HEK293 (cell line): ENCODE results near the gene LRP1B.

Source experiments
- CTCF ChIA-PET: fragments of 350-600 bp; formaldehyde crosslinking; extraction: SDS; loops from one replicate; lab custom pipeline; 2021; ENCODE audit warnings: antibody characterized with exemption; lab: Yijun Ruan, JAX
- POLR2A ChIA-PET: fragments of 300-600 bp; formaldehyde crosslinking; extraction: SDS; loops from one replicate; lab custom pipeline; 2020; ENCODE audit warnings: antibody characterized with exemption, inconsistent platforms; lab: Yijun Ruan, JAX
- H3K27ac ChIP-seq: fragments of 200-500 bp; sonication (Bioruptor generic); 2 replicates; pipeline ENCODE4 v1.5.1; 2014; ENCODE audit warnings: low read depth, low read length, control low read depth, inconsistent platforms; ENCODE audit errors: extremely low read depth
- H3K36me3 ChIP-seq, 2 experiments: fragments of 200-500 bp in 1 of 2; sonication (Bioruptor generic) in 1 of 2; 1 replicate in 1 of 2; 2 replicates in 1 of 2; pipeline ENCODE4 v1.5.1; 2014 to 2017; ENCODE audit warnings: inconsistent platforms in 2 of 2, low read length in 2 of 2; ENCODE audit not compliant: control insufficient read depth in 2 of 2, insufficient read depth in 1 of 2
- H3K4me1 ChIP-seq: fragments of 200-500 bp; sonication (Bioruptor generic); 2 replicates; pipeline ENCODE4 v1.5.1; 2014; ENCODE audit warnings: mild to moderate bottlenecking, low read length, inconsistent platforms; ENCODE audit not compliant: control insufficient read depth, insufficient read depth
- H3K4me3 ChIP-seq: 2 replicates; pipeline ENCODE4 v1.5.1; 2011; ENCODE audit warnings: low read depth, mild to moderate bottlenecking, control low read depth, low read length, moderate library complexity
- H3K9me3 ChIP-seq: fragments of 200-500 bp; sonication (Bioruptor generic); 2 replicates; pipeline ENCODE4 v1.5.1; 2014; ENCODE audit warnings: low read depth, low read length, inconsistent platforms; ENCODE audit not compliant: control insufficient read depth, insufficient read depth
- BCL11A ChIP-seq: fragments of 450-650 bp; formaldehyde crosslinking; IDR thresholded peaks from 2 replicates; pipeline ENCODE4 v1.5.1; 2016; ENCODE audit warnings: low read depth, missing biosample characterization, missing genetic modification characterization
- KLF1 ChIP-seq: fragments of 450-650 bp; formaldehyde crosslinking; IDR thresholded peaks from 2 replicates; pipeline ENCODE4 v1.5.1; 2016; ENCODE audit warnings: missing biosample characterization, missing genetic modification characterization
- ZNF114 ChIP-seq: fragments of 450-650 bp; formaldehyde crosslinking; IDR thresholded peaks from 2 replicates; pipeline ENCODE4 v1.5.0; 2017; ENCODE audit warnings: missing biosample characterization, missing genetic modification characterization
- ZNF146 ChIP-seq: fragments of 450-650 bp; formaldehyde crosslinking; IDR thresholded peaks from 2 replicates; pipeline ENCODE4 v1.5.1; 2016; ENCODE audit warnings: missing biosample characterization, missing genetic modification characterization
- ZNF24 ChIP-seq: fragments of 450-650 bp; formaldehyde crosslinking; IDR thresholded peaks from 2 replicates; pipeline ENCODE4 v1.5.1; 2016; ENCODE audit warnings: missing biosample characterization, missing genetic modification characterization
- ZNF404 ChIP-seq: fragments of 450-650 bp; formaldehyde crosslinking; IDR thresholded peaks from 2 replicates; pipeline ENCODE4 v1.5.1; 2017; ENCODE audit warnings: missing biosample characterization, missing genetic modification characterization
- ZNF510 ChIP-seq: fragments of 450-650 bp; formaldehyde crosslinking; IDR thresholded peaks from 2 replicates; pipeline ENCODE4 v1.5.1; 2018; ENCODE audit warnings: mild to moderate bottlenecking, missing genetic modification characterization, missing biosample characterization; ENCODE audit not compliant: insufficient replicate concordance
- ZNF544 ChIP-seq: fragments of 450-650 bp; formaldehyde crosslinking; IDR thresholded peaks from 2 replicates; pipeline ENCODE4 v1.5.0; 2017; ENCODE audit warnings: missing biosample characterization, missing genetic modification characterization
- ZNF555 ChIP-seq: fragments of 450-650 bp; formaldehyde crosslinking; conservative IDR thresholded peaks from 2 replicates; pipeline ENCODE4 v1.5.1; 2017; ENCODE audit warnings: missing biosample characterization, mild to moderate bottlenecking, missing genetic modification characterization, inconsistent platforms
- ZNF561 ChIP-seq: fragments of 450-650 bp; IDR thresholded peaks from 2 replicates; pipeline ENCODE4 v1.5.1; 2018; ENCODE audit warnings: missing biosample characterization, missing genetic modification characterization, borderline replicate concordance
- ZSCAN16 ChIP-seq: fragments of 450-650 bp; formaldehyde crosslinking; IDR thresholded peaks from 2 replicates; pipeline ENCODE4 v1.5.1; 2016; ENCODE audit warnings: missing biosample characterization, missing genetic modification characterization
- ZXDB ChIP-seq: fragments of 450-650 bp; formaldehyde crosslinking; IDR thresholded peaks from 2 replicates; pipeline ENCODE4 v1.5.1; 2016; ENCODE audit warnings: missing biosample characterization, missing genetic modification characterization
- TF ChIP-seq, protein P1 (sequence below): fragments of 450-650 bp; formaldehyde crosslinking; IDR thresholded peaks from 2 replicates; pipeline ENCODE4 v1.5.1; 2017; ENCODE audit warnings: missing biosample characterization, missing genetic modification characterization
- TF ChIP-seq, protein P2 (sequence below): fragments of 450-650 bp; formaldehyde crosslinking; IDR thresholded peaks from 2 replicates; pipeline ENCODE4 v1.5.1; 2017; ENCODE audit warnings: missing biosample characterization, missing genetic modification characterization
- TF ChIP-seq, protein P3 (sequence below): fragments of 450-650 bp; formaldehyde crosslinking; IDR thresholded peaks from 2 replicates; pipeline ENCODE4 v1.5.1; 2016; ENCODE audit warnings: missing biosample characterization, missing genetic modification characterization
- TF ChIP-seq, protein P4 (sequence below): fragments of 450-650 bp; formaldehyde crosslinking; IDR thresholded peaks from 2 replicates; pipeline ENCODE4 v1.5.1; 2016; ENCODE audit warnings: missing biosample characterization, missing genetic modification characterization
- TF ChIP-seq, protein P5 (sequence below): fragments of 450-650 bp; formaldehyde crosslinking; IDR thresholded peaks from 2 replicates; pipeline ENCODE4 v1.5.1; 2016; ENCODE audit warnings: missing biosample characterization, missing genetic modification characterization
- TF ChIP-seq, protein P6 (sequence below): fragments of 450-650 bp; formaldehyde crosslinking; IDR thresholded peaks from 2 replicates; pipeline ENCODE4 v1.5.1; 2016; ENCODE audit warnings: missing biosample characterization, missing genetic modification characterization

LRP1B gene

DNA sequence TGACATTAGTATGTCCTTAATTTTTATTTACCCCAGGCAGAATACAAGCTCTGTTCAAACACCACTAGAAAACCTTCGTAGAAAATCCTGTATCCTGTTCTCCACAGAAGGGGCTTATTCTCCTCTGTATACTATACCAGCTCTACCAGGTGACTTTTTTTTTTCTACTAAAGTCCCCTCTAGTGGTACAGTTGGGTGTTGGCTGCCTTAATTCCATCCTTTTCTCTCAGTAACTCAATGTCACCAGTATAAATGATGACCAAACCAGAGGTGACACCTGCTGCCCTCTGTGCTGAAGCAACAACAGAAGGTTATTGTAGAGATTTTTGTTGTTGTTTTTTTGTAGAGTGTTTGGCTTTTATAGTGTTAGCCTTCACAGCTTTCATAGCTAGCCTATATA is 1322.0 kb downstream of the LRP1B start (continued):
- TF ChIP-seq, protein P1, sequence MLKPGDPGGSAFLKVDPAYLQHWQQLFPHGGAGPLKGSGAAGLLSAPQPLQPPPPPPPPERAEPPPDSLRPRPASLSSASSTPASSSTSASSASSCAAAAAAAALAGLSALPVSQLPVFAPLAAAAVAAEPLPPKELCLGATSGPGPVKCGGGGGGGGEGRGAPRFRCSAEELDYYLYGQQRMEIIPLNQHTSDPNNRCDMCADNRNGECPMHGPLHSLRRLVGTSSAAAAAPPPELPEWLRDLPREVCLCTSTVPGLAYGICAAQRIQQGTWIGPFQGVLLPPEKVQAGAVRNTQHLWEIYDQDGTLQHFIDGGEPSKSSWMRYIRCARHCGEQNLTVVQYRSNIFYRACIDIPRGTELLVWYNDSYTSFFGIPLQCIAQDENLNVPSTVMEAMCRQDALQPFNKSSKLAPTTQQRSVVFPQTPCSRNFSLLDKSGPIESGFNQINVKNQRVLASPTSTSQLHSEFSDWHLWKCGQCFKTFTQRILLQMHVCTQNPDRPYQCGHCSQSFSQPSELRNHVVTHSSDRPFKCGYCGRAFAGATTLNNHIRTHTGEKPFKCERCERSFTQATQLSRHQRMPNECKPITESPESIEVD: no peak
- TF ChIP-seq ZSCAN16: no peak
- TF ChIP-seq ZNF404: no peak
- TF ChIP-seq, protein P2, sequence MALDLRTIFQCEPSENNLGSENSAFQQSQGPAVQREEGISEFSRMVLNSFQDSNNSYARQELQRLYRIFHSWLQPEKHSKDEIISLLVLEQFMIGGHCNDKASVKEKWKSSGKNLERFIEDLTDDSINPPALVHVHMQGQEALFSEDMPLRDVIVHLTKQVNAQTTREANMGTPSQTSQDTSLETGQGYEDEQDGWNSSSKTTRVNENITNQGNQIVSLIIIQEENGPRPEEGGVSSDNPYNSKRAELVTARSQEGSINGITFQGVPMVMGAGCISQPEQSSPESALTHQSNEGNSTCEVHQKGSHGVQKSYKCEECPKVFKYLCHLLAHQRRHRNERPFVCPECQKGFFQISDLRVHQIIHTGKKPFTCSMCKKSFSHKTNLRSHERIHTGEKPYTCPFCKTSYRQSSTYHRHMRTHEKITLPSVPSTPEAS (tag by site-specific recombination): no peak
- TF ChIP-seq ZNF561 (tag by site-specific recombination): no peak
- TF ChIP-seq ZNF510 (tag by site-specific recombination): no peak
- no peak for TF ChIP-seq ZNF555 (tag by site-specific recombination)

DNA sequence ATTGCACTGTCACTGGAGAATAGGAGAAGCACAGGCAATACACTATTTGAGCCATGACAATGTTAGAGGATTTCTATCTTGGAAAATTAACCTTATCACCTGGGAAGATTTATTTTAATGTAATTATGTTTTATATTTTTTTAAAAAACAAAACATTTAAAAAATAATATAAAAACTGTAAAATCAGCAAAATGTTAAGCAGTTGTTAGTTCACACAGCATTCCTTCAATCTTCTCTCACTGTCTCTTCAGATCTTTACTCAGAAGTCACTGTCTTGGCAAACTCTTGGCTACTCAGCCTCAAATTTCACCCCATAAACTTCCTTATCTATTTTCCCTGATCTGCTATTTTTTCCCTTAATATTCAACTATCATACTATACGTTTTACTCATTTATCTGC is 1322.6 kb downstream of the LRP1B start:
- Histone ChIP-seq H3K36me3 (no peaks in the 10 kb centered on the region), H3K27ac (no peak overlapping the region), H3K4me1 (no peaks in the 10 kb centered on the region; the same call in 1 of the 2 replicates), H3K4me3 (no peak overlapping the region), H3K9me3 (no peaks in the 10 kb centered on the region)
- ChIA-PET POLR2A (no interaction called here), CTCF (interaction anchor here (0.6 to 1.5 kb wide), 6 partner anchors 9 to 1373 kb away, joined by 3 to 4 read pairs (median 4); no protein-coding TSS in a partner anchor)
- TF ChIP-seq, protein P3, sequence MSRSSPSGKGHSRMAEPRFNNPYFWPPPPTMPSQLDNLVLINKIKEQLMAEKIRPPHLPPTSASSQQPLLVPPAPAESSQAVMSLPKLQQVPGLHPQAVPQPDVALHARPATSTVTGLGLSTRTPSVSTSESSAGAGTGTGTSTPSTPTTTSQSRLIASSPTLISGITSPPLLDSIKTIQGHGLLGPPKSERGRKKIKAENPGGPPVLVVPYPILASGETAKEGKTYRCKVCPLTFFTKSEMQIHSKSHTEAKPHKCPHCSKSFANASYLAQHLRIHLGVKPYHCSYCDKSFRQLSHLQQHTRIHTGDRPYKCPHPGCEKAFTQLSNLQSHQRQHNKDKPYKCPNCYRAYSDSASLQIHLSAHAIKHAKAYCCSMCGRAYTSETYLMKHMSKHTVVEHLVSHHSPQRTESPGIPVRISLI (tag by site-specific recombination): no peak
- TF ChIP-seq, protein P4, sequence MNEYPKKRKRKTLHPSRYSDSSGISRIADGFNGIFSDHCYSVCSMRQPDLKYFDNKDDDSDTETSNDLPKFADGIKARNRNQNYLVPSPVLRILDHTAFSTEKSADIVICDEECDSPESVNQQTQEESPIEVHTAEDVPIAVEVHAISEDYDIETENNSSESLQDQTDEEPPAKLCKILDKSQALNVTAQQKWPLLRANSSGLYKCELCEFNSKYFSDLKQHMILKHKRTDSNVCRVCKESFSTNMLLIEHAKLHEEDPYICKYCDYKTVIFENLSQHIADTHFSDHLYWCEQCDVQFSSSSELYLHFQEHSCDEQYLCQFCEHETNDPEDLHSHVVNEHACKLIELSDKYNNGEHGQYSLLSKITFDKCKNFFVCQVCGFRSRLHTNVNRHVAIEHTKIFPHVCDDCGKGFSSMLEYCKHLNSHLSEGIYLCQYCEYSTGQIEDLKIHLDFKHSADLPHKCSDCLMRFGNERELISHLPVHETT (tag by site-specific recombination): no peak

DNA sequence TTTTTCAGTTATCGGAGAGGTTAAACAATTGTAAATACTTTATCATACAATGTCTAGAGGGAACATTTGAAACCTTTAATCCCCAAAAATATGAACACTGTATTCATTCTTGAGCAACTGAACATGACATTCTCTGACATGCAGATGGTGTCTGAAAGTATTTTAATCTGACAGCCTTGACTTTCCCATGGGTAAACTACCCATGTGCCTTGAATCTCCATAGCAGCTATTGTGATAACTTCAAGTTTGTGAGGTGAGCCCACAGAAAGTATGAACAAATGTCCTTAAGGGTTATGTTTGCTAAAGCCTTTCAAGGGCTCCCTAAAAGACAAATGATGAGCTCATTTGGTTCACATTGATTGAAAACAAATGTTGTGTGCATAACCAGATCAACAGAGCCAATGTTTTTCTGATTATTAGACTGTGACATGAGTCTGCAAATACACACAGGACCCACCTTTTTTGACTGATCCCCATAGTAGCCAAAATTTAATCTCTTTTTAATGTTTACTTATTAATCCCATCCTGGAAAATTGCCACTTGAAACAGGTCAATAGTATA is 1326.0 kb downstream of the LRP1B start:
- H3K4me1 ChIP-seq: no peaks in the 10 kb centered on the region; the same call in 1 of the 2 replicates
- TF ChIP-seq ZNF114 (tag by site-specific recombination) (no peak), BCL11A (tag by site-specific recombination) (no peak), ZNF146 (no peak), ZXDB (no peak), ZNF24 (tag by site-specific recombination) (no peak), KLF1 (no peak), ZNF544 (no peak)
- TF ChIP-seq, protein P5, sequence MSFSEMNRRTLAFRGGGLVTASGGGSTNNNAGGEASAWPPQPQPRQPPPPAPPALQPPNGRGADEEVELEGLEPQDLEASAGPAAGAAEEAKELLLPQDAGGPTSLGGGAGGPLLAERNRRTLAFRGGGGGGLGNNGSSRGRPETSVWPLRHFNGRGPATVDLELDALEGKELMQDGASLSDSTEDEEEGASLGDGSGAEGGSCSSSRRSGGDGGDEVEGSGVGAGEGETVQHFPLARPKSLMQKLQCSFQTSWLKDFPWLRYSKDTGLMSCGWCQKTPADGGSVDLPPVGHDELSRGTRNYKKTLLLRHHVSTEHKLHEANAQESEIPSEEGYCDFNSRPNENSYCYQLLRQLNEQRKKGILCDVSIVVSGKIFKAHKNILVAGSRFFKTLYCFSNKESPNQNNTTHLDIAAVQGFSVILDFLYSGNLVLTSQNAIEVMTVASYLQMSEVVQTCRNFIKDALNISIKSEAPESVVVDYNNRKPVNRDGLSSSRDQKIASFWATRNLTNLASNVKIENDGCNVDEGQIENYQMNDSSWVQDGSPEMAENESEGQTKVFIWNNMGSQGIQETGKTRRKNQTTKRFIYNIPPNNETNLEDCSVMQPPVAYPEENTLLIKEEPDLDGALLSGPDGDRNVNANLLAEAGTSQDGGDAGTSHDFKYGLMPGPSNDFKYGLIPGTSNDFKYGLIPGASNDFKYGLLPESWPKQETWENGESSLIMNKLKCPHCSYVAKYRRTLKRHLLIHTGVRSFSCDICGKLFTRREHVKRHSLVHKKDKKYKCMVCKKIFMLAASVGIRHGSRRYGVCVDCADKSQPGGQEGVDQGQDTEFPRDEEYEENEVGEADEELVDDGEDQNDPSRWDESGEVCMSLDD: no peak
- TF ChIP-seq, protein P6, sequence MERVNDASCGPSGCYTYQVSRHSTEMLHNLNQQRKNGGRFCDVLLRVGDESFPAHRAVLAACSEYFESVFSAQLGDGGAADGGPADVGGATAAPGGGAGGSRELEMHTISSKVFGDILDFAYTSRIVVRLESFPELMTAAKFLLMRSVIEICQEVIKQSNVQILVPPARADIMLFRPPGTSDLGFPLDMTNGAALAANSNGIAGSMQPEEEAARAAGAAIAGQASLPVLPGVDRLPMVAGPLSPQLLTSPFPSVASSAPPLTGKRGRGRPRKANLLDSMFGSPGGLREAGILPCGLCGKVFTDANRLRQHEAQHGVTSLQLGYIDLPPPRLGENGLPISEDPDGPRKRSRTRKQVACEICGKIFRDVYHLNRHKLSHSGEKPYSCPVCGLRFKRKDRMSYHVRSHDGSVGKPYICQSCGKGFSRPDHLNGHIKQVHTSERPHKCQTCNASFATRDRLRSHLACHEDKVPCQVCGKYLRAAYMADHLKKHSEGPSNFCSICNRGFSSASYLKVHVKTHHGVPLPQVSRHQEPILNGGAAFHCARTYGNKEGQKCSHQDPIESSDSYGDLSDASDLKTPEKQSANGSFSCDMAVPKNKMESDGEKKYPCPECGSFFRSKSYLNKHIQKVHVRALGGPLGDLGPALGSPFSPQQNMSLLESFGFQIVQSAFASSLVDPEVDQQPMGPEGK (tag by site-specific recombination): no peak
- H3K36me3 ChIP-seq: no peaks in the 10 kb centered on the region
- ChIA-PET POLR2A (no interaction called here), CTCF (interaction anchor here (0.6 to 0.7 kb wide), 2 partner anchors 59 to 388 kb away, joined by 3 read pairs; no protein-coding TSS in a partner anchor)
- no peak overlapping the region for H3K4me3 ChIP-seq
- H3K9me3 ChIP-seq: no peaks in the 10 kb centered on the region
- no peak overlapping the region for H3K27ac ChIP-seq
